HCT116 (cell line): Measurements from ENCODE around the gene MBD1.
A peak's percentile ranks its signal among the peaks of the same experiment; 100 is the strongest.

Experiments used
- EZH2 ChIP-seq: fragments of 200-600 bp; sonication (generic); IDR thresholded peaks from 2 replicates; pipeline ENCODE4 v1.6.1; 2017; ENCODE audit warnings: antibody characterized with exemption, mixed run types
- SIN3A ChIP-seq: IDR thresholded peaks from 2 replicates; pipeline ENCODE4 v1.6.1; 2012; ENCODE audit warnings: low read depth
- YY1 ChIP-seq: IDR thresholded peaks from 2 replicates; pipeline ENCODE4 v1.6.1; 2011; ENCODE audit warnings: low read length, low read depth, moderate library complexity, mild to moderate bottlenecking; ENCODE audit not compliant: insufficient replicate concordance; ENCODE audit errors: extremely low read depth
- TF ChIP-seq, protein P1 (sequence below), 3 experiments: fragments of 200-600 bp in 1 of 3; sonication (generic) in 1 of 3; IDR thresholded peaks in 2 of 3; conservative IDR thresholded peaks in 1 of 3; 2 replicates each; pipeline ENCODE4 v1.5.1; 2012 to 2017; ENCODE audit warnings: low read depth in 2 of 3, low read length in 2 of 3, antibody characterized with exemption in 1 of 3, borderline replicate concordance in 1 of 3, control low read depth in 1 of 3, mild to moderate bottlenecking in 1 of 3, mixed read lengths in 1 of 3, mixed run types in 1 of 3, moderate library complexity in 1 of 3; ENCODE audit not compliant: insufficient read depth in 1 of 3

DNA sequence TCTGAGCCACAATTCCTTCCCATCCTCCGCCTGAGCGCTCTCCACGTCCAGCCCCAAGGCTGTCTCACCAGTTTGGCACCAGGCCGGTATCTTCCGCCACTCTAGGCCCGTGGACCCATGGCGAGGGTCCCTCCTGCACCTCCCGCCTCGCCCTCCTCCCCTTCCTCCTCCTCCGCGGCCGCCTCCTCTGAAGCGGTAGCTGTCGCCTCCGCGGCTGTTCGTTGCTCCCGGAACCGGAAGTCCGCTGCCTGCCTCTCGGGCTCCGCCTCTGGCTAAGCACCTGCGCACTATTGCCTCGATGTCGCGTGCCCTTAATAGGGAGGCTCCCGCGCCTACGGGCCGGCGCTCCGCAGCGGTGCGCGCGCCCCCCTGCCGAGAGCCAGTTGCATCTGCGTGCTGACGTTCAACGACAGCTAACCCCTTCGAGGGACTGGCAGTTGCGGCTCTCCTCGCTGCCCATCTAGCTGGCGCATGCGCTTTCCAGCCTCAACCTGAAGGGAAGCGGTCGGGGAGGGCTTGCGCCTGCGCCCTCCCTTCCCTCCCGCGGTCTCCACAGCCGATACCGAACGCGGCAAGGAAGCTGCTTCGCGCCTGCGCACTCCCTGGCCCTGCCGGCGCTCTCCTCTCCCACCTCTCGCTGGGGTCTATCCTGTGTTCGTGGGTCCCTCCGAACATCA lies at the start of gene MBD1:
- TF ChIP-seq EZH2 (no peak), YY1 (peak; percentile 85), SIN3A (no peak)
- TF ChIP-seq, protein P1, sequence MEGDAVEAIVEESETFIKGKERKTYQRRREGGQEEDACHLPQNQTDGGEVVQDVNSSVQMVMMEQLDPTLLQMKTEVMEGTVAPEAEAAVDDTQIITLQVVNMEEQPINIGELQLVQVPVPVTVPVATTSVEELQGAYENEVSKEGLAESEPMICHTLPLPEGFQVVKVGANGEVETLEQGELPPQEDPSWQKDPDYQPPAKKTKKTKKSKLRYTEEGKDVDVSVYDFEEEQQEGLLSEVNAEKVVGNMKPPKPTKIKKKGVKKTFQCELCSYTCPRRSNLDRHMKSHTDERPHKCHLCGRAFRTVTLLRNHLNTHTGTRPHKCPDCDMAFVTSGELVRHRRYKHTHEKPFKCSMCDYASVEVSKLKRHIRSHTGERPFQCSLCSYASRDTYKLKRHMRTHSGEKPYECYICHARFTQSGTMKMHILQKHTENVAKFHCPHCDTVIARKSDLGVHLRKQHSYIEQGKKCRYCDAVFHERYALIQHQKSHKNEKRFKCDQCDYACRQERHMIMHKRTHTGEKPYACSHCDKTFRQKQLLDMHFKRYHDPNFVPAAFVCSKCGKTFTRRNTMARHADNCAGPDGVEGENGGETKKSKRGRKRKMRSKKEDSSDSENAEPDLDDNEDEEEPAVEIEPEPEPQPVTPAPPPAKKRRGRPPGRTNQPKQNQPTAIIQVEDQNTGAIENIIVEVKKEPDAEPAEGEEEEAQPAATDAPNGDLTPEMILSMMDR (IDR thresholded peaks at IDR 0.05 in 2 of 3, conservative IDR thresholded peaks at IDR 0.05 in 1 of 3; ENCODE audit: borderline replicate concordance in 1 of 3, insufficient read depth in 1 of 3, low read depth in 2 of 3, low read length in 2 of 3) = no peak
